Endometrial microvascular endothelial cells (primary cell): ENCODE measurements around the gene PNCK. TPM values are rescaled to one million over a fixed set of nuclear protein-coding genes. Genes with fewer than 3 reads are reported as not detected.
"Not testable (repeated sequence)": the region's sequence is repeated elsewhere in the genome, so short reads cannot be mapped to it uniquely, and the experiment has no call there.

Experiments
- in situ Hi-C: cut with HindIII; loops from 2 replicates; pipeline ENCODE4 v1.10.0; 2017; ENCODE audit warnings: low sequenced_read_pairs, low pct_unique_long_range_greater_than_20kb; ENCODE audit errors: inconsistent ontology term
- total RNA-seq: library from RNA; depleted of rRNA; stranded (reverse); fragments of >200 nt; gene quantifications from one replicate; pipeline ENCODE4 v1.2.3, GENCODE V29; 2015; ENCODE audit errors: inconsistent ontology term

The PNCK gene
- total RNA-seq, 1 donor from 2014 or later: not detected

- in situ Hi-C loops: no loop called here
These were observed 26.8 kb upstream of the PNCK start for GRCh38 chrX:153700376-153700945.

DNA sequence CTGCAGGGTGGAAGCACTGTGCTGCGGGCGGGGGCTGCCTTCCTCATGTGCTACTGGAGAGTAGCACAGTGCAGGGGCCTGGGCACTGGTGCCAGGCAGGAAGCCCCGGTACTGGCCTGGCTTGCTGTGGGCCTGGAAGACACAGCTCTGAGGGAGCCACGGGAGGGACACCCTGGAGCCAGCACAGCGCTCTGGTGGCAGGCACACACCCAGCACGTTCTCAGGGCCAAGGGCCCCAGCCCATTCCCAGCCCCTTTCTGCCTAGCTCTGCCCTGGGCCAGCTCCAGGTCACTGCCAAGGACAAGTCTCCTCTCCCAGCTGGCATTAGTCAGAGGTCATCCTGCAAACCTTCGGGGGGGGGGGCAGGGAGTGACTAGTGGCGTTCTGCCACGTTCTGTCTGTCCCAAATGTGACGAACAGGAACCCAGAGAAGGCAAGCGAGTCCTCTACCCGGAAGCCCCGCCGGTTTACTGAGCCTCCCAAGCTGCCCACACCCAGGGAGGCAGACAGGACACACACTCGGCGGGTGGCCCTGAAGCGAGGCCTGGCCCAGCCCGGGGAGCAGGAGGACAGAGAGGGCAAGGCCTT lies 26.3 kb upstream of the PNCK start:
- in situ Hi-C loops: not testable (repeated sequence)

- in situ Hi-C loops: not testable (repeated sequence)
These were observed 25.7 kb upstream of the PNCK start for GRCh38 chrX:153699210-153699783.

GRCh38 chrX:153697924-153698865 lies 24.6 kb upstream of the PNCK start:
- in situ Hi-C loops: no loop called here

GRCh38 chrX:153696986-153697722 lies 23.5 kb upstream of the PNCK start:
- in situ Hi-C loops: not testable (repeated sequence)

- in situ Hi-C loops: not testable (repeated sequence)
These were observed 22.9 kb upstream of the PNCK start for GRCh38 chrX:153696538-153696937.

GRCh38 chrX:153696100-153696499 lies 22.5 kb upstream of the PNCK start:
- in situ Hi-C loops: no loop called here

DNA sequence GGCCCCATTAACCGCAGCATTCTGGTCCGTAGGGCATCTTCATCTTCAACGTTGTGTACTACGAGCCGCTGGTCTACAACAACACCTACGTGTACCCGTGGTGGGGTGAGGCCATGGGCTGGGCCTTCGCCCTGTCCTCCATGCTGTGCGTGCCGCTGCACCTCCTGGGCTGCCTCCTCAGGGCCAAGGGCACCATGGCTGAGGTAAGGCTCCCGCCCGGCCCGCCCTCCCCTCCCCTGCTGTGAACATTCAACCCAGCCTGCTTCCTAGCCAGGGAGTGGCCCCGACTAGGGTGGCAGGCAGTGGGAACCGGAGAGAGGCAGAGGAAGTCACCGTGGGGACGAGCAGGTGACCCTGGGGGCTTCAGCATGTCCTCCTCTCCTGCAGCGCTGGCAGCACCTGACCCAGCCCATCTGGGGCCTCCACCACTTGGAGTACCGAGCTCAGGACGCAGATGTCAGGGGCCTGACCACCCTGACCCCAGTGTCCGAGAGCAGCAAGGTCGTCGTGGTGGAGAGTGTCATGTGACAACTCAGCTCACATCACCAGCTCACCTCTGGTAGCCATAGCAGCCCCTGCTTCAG lies 21.2 kb upstream of the PNCK start:
- in situ Hi-C loops: no loop called here

- in situ Hi-C loops: not testable (repeated sequence)
These were observed 20.6 kb upstream of the PNCK start for GRCh38 chrX:153694256-153694655.

DNA sequence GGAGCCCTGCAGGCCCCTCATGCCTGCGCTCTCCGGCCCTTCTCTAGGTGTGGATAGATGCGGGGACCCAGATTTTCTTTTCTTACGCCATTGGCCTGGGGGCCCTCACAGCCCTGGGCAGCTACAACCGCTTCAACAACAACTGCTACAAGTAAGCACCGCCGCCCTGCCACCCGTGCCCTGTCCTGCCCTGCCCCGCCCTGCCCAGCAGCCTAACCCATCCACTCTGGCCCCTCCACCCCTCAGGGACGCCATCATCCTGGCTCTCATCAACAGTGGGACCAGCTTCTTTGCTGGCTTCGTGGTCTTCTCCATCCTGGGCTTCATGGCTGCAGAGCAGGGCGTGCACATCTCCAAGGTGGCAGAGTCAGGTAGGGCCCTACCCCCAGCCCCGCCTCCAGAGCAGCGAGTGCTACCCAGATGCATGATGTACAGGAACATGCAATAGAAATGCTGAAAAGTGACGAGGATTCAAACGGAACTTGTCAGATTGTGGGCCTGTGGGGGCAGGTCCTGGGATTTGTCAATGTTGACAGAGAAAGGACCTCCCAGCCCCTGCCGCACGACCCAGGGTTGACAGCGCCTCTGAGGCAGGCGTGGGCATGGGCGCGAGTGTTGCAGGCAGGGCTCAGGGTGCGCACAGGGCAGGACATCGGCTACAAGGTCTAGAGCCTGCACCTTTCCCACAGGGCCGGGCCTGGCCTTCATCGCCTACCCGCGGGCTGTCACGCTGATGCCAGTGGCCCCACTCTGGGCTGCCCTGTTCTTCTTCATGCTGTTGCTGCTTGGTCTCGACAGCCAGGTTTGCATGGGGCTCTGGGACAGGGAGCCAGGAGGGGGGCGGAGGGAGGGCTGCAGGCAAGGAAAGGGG lies 19.8 kb upstream of the PNCK start:
- in situ Hi-C loops: no loop called here

DNA sequence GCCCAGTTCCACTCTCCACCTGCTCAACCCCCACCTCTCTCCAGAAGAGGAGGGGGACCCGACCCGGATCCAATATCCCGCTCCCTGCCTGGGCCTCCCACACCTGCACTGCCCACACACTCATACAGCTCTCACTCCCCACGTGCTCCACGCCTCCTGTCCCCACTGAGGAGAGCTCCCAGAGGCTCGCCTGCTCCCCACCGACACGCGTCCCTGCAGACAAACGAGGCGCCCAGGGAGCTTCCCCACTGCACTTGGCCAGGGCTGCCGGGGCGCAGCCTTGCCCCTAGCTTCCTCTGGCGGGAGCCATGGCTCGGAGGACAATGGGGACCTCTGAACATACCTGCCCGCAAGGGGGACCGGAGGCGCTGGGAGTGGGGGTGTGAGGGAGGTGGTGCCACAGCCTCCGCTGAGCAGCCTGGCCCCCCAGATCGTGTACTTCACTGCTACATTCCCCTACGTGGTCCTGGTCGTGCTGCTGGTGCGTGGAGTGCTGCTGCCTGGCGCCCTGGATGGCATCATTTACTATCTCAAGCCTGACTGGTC lies 19.1 kb upstream of the PNCK start:
- in situ Hi-C loops: no loop called here

DNA sequence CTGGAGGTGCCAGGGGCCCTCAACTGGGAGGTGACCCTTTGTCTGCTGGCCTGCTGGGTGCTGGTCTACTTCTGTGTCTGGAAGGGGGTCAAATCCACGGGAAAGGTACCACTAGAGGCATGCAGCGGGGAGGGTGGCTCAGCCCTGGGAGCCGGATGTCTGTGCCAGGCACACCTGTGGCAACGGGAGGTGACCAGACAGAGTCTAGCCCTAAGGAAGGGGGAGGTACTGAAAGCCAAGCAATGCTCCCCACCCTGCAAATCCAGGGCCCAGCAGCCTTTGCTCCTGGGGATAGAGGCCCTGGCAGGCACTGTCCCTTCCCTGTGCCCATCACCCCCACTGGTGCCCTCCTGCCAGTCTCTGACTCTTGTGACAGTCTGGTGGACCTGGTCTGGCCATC lies 18.4 kb upstream of the PNCK start:
- in situ Hi-C loops: no loop called here

DNA sequence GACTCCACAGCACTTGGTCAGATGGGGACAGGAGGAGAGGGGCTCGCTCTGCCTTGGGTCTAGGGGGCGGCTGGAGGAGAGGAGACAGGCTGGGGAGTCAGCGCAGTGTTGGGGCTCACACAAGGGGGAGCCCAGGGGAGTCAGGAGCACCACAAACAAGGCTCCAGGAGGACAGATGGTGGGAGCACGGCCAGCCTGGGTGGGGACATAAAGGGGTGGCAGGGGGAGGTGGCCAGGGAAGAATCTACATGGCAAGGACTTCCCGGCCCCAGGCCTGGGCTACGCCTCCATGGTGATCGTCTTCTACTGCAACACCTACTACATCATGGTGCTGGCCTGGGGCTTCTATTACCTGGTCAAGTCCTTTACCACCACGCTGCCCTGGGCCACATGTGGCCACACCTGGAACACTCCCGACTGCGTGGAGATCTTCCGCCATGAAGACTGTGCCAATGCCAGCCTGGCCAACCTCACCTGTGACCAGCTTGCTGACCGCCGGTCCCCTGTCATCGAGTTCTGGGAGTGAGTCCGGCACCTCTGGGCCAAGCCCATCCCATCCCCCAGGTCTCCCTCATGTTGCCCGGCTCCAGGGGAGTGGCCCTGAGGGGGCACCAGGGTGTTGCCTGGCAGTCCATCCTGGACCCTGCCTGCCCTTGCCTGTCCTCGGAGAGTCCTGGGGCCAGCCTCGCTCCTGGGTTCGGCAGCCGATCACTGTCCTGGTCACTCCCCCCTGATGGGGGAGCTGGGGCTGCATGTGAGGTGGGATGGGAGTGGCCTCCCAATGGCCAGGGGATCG lies 17.6 kb upstream of the PNCK start:
- in situ Hi-C loops: not testable (repeated sequence)

DNA sequence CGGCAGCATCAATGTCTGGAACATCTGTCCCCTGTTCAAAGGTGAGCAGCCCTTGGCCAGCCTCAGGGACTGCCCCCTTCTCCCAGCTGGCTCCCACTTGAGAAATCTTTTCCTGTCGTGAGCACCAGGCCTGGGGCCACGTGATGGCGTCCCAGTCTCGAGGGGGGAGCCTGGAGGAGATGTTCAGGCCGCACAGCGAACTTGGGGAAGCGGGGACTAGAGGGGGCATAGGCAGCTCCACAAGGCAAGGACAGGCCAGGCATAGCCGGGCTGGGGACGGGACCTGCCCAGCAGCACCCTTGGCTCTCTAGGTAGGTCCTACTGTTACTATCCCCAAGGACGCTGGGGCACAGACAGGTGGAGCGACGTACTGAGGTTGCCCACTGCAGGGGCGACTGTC lies 16.9 kb upstream of the PNCK start:
- in situ Hi-C loops: no loop called here

- in situ Hi-C loops: no loop called here
These were observed 16.2 kb upstream of the PNCK start for GRCh38 chrX:153689654-153690465.
